Prostate gland (tissue), 2 donors: ENCODE results near the gene WDR89. TPM values are rescaled to one million over a fixed set of nuclear protein-coding genes. Genes with fewer than 3 reads are reported as not detected.
A peak's percentile ranks its signal among the peaks of the same experiment; 100 is the strongest.

Experiments
- DNase-seq: peaks from one replicate; pipeline ENCODE4 v3.0.0-alpha.2; 2019; ENCODE audit warnings: low spot score
- H3K27ac ChIP-seq, 2 donors: fragments of 200-600 bp; sonication (generic); 2 replicates each; pipeline ENCODE4 v1.5.1; 2017 to 2019
- H3K27me3 ChIP-seq: fragments of 200-600 bp; sonication (generic); replicated peaks from 2 replicates; pipeline ENCODE4 v1.5.1; 2019; ENCODE audit not compliant: insufficient read depth
- H3K36me3 ChIP-seq, 2 donors: fragments of 200-600 bp; sonication (generic); 1 replicate in 1 of 2; 2 replicates in 1 of 2; pipeline versions ENCODE4 v1.5.1 to v1.8.1; 2017 to 2019
- H3K4me1 ChIP-seq: fragments of 200-600 bp; sonication (generic); replicated peaks from 2 replicates; pipeline ENCODE4 v1.5.1; 2019
- H3K4me3 ChIP-seq, 2 donors: fragments of 200-600 bp; sonication (generic); 2 replicates each; pipeline ENCODE4 v1.5.1; 2017 to 2019
- H3K9me3 ChIP-seq: fragments of 200-600 bp; sonication (generic); 2 replicates; pipeline ENCODE4 v1.5.1; 2017
- POLR2A ChIP-seq: fragments of 450-650 bp; IDR thresholded peaks from one replicate; pipeline ENCODE4 v1.6.1; 2016; ENCODE audit warnings: antibody characterized with exemption, mild to moderate bottlenecking
- POLR2AphosphoS5 ChIP-seq: sonication (generic); formaldehyde crosslinking; IDR thresholded peaks from one replicate; pipeline ENCODE4 v1.6.1; 2017; ENCODE audit warnings: antibody characterized with exemption
- WGBS: methylation state at CpG from one replicate; pipeline ENCODE4 v1.1.5; 2018; 5-methylcytosine and 5-hydroxymethylcytosine counted together
- intact Hi-C: fragments of 100-400 bp; cut with DNase I; formaldehyde crosslinking; loops from one replicate; pipeline ENCODE4 v1.14.2; 2022
- total RNA-seq, 2 donors: library from RNA; depleted of rRNA; stranded (reverse); fragments of >200 nt; gene quantifications; one replicate each; pipeline ENCODE4 v1.1.0, GENCODE V29; 2016
- TF ChIP-seq, protein P1 (sequence below), 4 experiments: fragments of 200-600 bp in 2 of 4; fragments of 450-650 bp in 2 of 4; sonication (generic) in 2 of 4; IDR thresholded peaks; 1 replicate in 3 of 4; 2 replicates in 1 of 4; pipeline ENCODE4 v1.5.1; 2016 to 2019; ENCODE audit warnings: antibody characterized with exemption in 4 of 4, mild to moderate bottlenecking in 2 of 4, moderate library complexity in 2 of 4

Gene WDR89
- total RNA-seq: 1 to 10 TPM; 4.9 to 8.9 TPM

DNA sequence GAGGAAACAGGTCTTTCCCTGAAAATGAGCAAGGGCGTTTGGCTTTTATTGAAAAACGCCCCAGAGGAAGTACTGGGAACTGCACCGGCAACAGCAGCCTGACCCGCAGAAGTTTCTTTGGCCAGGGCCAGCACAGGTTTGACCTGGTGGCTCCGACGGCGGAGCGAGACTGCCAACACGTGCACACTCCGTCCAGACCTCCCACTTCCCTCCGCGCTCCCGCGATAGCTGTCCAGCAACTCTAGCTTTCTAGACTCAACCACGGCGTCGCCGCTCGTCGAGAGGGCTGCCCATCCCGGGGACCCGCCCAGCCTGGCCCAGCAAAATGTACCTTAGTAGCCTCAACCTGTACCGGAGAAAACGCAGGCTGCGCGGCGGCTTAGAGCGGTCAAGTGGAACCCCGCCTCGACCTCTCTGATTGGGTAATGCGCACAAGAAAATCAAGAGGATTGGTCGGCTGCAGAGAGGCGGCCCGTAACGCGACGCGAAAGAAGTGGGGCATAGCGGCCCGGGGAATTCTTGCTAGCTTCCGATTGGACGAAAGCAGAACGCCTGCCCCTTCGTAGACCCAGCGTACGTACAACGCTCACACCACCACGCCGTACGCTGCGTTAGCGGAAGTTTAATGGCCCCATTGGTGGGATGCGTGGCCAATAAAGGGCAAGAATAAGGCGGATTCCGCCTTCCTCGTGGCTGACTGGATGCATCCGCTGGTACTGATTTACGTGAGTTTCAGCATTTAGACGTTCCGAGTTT, at the start of gene WDR89:
Gene WDR89, minus strand, starts transcription at position 399 of the 756 bp plus-strand sequence. CDS start 41,929 bp downstream, outside the sequence.
- no peaks in the 10 kb centered on the region for H3K36me3 ChIP-seq
- H3K27ac ChIP-seq: peak within 1 kb of the TSS; percentile 95 to 96
- H3K27me3 ChIP-seq: no peaks in the 10 kb centered on the region
- intact Hi-C loops: loop anchor here (5.0 kb wide), 3 partner anchors 86 to 249 kb away; partner anchors contain the start of genes PPP2R5E and SGPP1
- no peaks in the 10 kb centered on the region for H3K9me3 ChIP-seq
- peak within 1 kb of the TSS; percentile 49 to 53 for H3K4me3 ChIP-seq
- WGBS: under 1% methylated on average over 59 of the region's 60 CpGs
- TF ChIP-seq, protein P1, sequence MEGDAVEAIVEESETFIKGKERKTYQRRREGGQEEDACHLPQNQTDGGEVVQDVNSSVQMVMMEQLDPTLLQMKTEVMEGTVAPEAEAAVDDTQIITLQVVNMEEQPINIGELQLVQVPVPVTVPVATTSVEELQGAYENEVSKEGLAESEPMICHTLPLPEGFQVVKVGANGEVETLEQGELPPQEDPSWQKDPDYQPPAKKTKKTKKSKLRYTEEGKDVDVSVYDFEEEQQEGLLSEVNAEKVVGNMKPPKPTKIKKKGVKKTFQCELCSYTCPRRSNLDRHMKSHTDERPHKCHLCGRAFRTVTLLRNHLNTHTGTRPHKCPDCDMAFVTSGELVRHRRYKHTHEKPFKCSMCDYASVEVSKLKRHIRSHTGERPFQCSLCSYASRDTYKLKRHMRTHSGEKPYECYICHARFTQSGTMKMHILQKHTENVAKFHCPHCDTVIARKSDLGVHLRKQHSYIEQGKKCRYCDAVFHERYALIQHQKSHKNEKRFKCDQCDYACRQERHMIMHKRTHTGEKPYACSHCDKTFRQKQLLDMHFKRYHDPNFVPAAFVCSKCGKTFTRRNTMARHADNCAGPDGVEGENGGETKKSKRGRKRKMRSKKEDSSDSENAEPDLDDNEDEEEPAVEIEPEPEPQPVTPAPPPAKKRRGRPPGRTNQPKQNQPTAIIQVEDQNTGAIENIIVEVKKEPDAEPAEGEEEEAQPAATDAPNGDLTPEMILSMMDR (IDR thresholded peaks at IDR 0.05): peak; percentile 34 to 85 (median 71)
- TF ChIP-seq POLR2A: peak; percentile 79
- TF ChIP-seq POLR2AphosphoS5: peak; percentile 82
- peak; percentile 99 for DNase-seq
- peaks cover 2% of the 10 kb centered on the region for H3K4me1 ChIP-seq

DNA sequence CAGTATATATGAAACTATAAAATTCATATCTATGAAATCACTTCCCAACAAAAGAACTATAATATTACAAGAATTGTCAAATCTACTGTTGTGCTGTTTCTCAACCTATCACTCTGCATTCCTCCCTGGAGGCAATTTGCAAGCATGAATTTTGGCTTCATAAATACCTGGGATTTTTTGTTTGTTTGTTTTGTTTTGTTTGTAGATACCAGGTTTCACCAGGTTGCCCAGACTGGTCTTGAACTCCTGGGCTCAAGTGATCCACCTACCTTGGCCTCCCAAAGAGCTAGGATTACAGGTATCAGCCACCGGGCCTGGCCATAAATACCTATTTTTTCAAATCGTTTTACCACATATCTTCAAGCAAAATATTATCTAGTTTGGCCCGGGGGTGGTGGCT, 47.5 kb upstream of the WDR89 start:
- Histone ChIP-seq H3K9me3 (no peaks in the 10 kb centered on the region), H3K4me3 (no peak overlapping the region), H3K27ac (no peak overlapping the region), H3K36me3 (no peaks in the 10 kb centered on the region), H3K27me3 (no peaks in the 10 kb centered on the region), H3K4me1 (no peaks in the 10 kb centered on the region)
- DNase-seq: no peak
- intact Hi-C loops: no loop called here
- TF ChIP-seq POLR2A (no peak), POLR2AphosphoS5 (no peak)
- TF ChIP-seq, protein P1 (IDR thresholded peaks at IDR 0.05): no peak
- 91% methylated on average over 3 of the region's 3 CpGs for WGBS

DNA sequence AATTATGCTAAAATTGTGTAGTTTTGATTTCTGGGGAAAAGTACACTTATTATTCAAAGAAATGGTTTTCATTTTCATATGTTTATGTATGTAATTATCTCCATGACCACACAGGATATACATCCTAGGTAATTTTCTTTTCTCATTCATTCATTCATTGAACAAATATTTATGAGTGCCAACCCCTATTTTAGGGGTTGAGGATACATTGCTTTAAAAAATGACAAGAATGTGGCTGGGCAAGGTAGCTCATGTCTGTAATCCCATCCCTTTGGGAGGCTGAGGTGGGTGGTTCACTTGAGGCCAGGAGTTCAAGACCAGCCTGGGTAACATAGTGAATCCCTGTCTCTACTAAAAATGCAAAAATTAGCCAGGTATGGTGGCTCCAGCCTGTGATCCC, 45.3 kb upstream of the WDR89 start:
- TF ChIP-seq POLR2AphosphoS5 (no peak), POLR2A (no peak)
- TF ChIP-seq, protein P1 (IDR thresholded peaks at IDR 0.05): no peak
- H3K27ac ChIP-seq: no peak overlapping the region
- no peaks in the 10 kb centered on the region for H3K4me1 ChIP-seq
- H3K36me3 ChIP-seq: no peaks in the 10 kb centered on the region
- intact Hi-C loops: no loop called here
- no peak overlapping the region for H3K4me3 ChIP-seq
- H3K9me3 ChIP-seq: no peaks in the 10 kb centered on the region
- no peak for DNase-seq
- no peaks in the 10 kb centered on the region for H3K27me3 ChIP-seq

DNA sequence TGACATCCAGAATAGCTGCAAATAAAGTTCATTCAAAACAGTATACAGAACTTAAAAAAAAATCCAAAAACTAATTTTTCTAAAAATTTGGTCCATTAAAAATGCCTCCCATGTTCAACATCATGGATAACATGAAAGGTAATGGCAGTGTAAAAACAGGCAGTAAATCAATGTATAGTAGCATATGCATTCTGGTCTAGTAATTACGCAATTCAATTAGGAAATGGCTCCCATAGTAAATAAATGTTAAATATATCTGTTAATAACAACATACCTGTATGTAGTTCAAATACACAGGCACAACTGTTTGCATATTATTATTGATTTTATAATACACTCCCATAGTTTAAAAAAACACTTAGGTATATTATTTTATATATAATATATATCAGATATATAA, 43.7 kb upstream of the WDR89 start:
- TF ChIP-seq, protein P1 (IDR thresholded peaks at IDR 0.05): no peak
- TF ChIP-seq POLR2AphosphoS5: no peak
- no peak for TF ChIP-seq POLR2A
- intact Hi-C loops: no loop called here
- Histone ChIP-seq H3K9me3 (no peaks in the 10 kb centered on the region), H3K27me3 (no peaks in the 10 kb centered on the region), H3K27ac (no peak overlapping the region), H3K4me3 (no peak overlapping the region), H3K36me3 (no peaks in the 10 kb centered on the region), H3K4me1 (no peaks in the 10 kb centered on the region)
- 97% methylated on average over 1 of the region's 1 CpG for WGBS
- DNase-seq: no peak
